ENCODE results near the gene KAZN.
"Not testable (repeated sequence)": the region's sequence is repeated elsewhere in the genome, so short reads cannot be mapped to it uniquely, and the experiment has no call there.

The KAZN gene

GRCh38 chr1:15039017-15039648 lies 440.6 kb downstream of the KAZN start:
- no peak for ATAC-seq
- TF ChIP-seq ZNF8 (CRISPR knock-in tag; IDR thresholded peaks at IDR 0.05), result no peak
- no peak for TF ChIP-seq ZC3H10 (CRISPR knock-in tag; IDR thresholded peaks at IDR 0.05)
- no peak for TF ChIP-seq POU6F1 (CRISPR knock-in tag; IDR thresholded peaks at IDR 0.05; ENCODE audit: borderline replicate concordance, low read depth)
- no peak for TF ChIP-seq GLIS3 (CRISPR knock-in tag; IDR thresholded peaks at IDR 0.05)
- no peak for TF ChIP-seq ZNF565 (CRISPR knock-in tag; conservative IDR thresholded peaks at IDR 0.05; ENCODE audit: low read depth)
- TF ChIP-seq ESRRG (CRISPR knock-in tag; IDR thresholded peaks at IDR 0.05), result no peak
- TF ChIP-seq ISL1 (CRISPR knock-in tag; IDR thresholded peaks at IDR 0.05), result no peak
- no peak for TF ChIP-seq CSDC2 (CRISPR knock-in tag; IDR thresholded peaks at IDR 0.05)
- TF ChIP-seq TSHZ2 (CRISPR knock-in tag; IDR thresholded peaks at IDR 0.05), result no peak
- TF ChIP-seq ZFP3 (CRISPR knock-in tag; IDR thresholded peaks at IDR 0.05), result no peak
- TF ChIP-seq TOX (CRISPR knock-in tag; IDR thresholded peaks at IDR 0.05; ENCODE audit: borderline replicate concordance), result no peak
- no peak for TF ChIP-seq ZNF70 (CRISPR knock-in tag; IDR thresholded peaks at IDR 0.05)
- no peak for TF ChIP-seq CREB5 (CRISPR knock-in tag; IDR thresholded peaks at IDR 0.05; ENCODE audit: low read depth)
- TF ChIP-seq PATZ1 (CRISPR knock-in tag; IDR thresholded peaks at IDR 0.05; ENCODE audit: borderline replicate concordance), result no peak
- no peak for TF ChIP-seq ARNTL (CRISPR knock-in tag; IDR thresholded peaks at IDR 0.05; ENCODE audit: borderline replicate concordance, low read depth)

- TF ChIP-seq TSHZ2 (CRISPR knock-in tag; IDR thresholded peaks at IDR 0.05) (no peak), TOX (CRISPR knock-in tag; IDR thresholded peaks at IDR 0.05; ENCODE audit: borderline replicate concordance) (no peak), ISL1 (CRISPR knock-in tag; IDR thresholded peaks at IDR 0.05) (no peak), BACH2 (CRISPR knock-in tag; IDR thresholded peaks at IDR 0.05; ENCODE audit: borderline replicate concordance) (no peak), ZNF8 (CRISPR knock-in tag; IDR thresholded peaks at IDR 0.05) (no peak), CSDC2 (CRISPR knock-in tag; IDR thresholded peaks at IDR 0.05) (no peak), ZNF70 (CRISPR knock-in tag; IDR thresholded peaks at IDR 0.05) (no peak), ESRRG (CRISPR knock-in tag; IDR thresholded peaks at IDR 0.05) (no peak), ZC3H10 (CRISPR knock-in tag; IDR thresholded peaks at IDR 0.05) (no peak), OSR1 (CRISPR knock-in tag; IDR thresholded peaks at IDR 0.05) (no peak), PATZ1 (CRISPR knock-in tag; IDR thresholded peaks at IDR 0.05; ENCODE audit: borderline replicate concordance) (no peak), GLIS3 (CRISPR knock-in tag; IDR thresholded peaks at IDR 0.05) (no peak), PPARA (CRISPR knock-in tag; IDR thresholded peaks at IDR 0.05; ENCODE audit: borderline replicate concordance) (no peak), RARB (CRISPR knock-in tag; IDR thresholded peaks at IDR 0.05) (no peak), ZFP30 (CRISPR knock-in tag; IDR thresholded peaks at IDR 0.05) (no peak)
- ATAC-seq, result no peak
These were observed 441.4 kb downstream of the KAZN start for GRCh38 chr1:15039901-15040300.

GRCh38 chr1:15040685-15041084 lies 442.2 kb downstream of the KAZN start:
- ATAC-seq, result not testable (repeated sequence)
